ENCODE measurements around the gene BACE2.

The BACE2 gene

DNA sequence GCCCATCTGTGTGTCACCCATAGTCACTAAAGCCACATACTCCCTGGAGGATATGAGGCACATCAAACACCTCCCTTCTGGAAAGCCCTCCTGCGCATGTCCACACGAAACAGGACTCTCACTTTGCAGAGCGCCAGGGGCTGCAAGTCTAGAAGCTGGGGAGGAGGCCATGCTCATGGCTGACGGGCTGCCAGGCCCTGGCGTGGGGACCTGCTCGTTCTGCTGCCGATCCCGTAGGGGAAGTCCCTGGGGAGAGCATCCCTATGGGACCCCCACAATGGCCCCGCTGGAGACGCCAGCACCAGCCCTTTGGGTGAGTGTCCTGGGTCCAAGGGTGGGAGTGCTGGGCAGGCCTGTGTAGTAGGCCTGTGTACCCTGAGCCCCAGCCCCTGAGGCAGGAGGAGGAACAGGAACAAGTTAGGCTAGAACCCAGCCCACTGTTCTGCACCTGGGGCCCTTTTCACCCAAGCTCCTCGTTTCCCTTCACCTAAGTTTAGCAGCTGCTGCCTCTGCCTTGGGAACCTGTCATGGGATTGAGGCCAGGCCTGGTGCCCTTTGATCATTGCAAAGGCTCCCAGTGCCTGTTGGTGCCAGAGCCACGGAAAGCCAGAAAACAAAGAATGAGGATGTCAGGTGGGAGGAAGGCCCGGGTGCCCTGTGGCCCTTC is 158.6 kb downstream of the BACE2 start:
- no peak for DNase-seq

- DNase-seq: no peak
Observed at GRCh38 chr21:41327753-41328152, 159.8 kb downstream of the BACE2 start.

DNA sequence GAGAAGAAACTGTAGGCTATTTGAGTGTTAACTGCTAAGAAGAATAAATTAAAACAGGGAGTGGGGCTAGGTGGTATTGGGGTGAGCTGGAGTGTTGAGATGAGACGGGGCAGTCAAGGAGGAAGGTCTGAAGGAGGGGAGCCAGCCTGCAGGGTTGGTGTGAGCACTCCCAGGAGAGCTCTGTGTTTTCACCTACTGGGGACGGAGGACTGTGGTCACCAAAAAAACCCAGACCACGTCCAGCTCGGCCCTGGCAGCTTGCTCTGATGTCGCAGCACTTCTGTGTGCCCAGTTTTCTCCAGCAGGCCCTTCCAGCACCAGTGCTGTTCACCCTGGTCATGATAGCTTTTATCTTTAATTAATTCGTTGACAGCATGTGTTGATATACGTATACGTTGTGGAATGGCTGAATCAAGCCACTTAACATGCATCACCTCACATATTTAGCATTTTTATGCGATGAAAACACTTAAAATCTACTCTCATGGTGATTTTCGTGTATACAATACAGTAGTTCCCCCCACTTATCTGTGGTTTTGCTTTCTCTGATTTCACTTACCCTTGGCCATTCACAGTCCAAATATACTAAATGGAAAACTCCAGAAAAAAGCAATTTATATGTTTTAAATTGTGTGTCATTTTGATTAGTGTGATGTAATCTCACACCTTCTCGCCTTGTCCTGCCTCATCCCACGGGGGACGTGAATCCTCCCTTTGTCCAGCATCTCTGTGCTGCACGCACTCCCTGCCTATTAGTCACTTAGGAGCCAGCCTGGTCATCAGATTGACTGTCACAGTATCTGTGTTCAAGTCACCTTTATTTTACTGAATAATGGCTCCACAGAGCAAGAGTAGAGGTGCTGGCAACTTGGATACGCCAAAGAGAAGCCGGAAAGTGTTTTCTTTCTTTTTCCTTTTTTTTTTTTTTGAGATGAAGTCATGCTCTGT is 161.0 kb downstream of the BACE2 start:
- DNase-seq: no peak
